GM21390 (cell line): ENCODE data around the gene TOMM40L.
"Not testable (repeated sequence)": the region's sequence is repeated elsewhere in the genome, so short reads cannot be mapped to it uniquely, and the experiment has no call there.

Source experiments
- ATAC-seq: cut with Tn5 transposase; IDR thresholded peaks from one replicate; pipeline ENCODE4 v1.9.1; 2021; ENCODE audit not compliant: unreplicated experiment

TOMM40L gene

GRCh38 chr1:161251579-161251978, 25.7 kb downstream of the TOMM40L start:
- no peak for ATAC-seq

- ATAC-seq, result not testable (repeated sequence)
Observed at GRCh38 chr1:161255302-161255701, 29.4 kb downstream of the TOMM40L start.

- ATAC-seq, result not testable (repeated sequence)
Observed at GRCh38 chr1:161255955-161256520, 30.2 kb downstream of the TOMM40L start.

- not testable (repeated sequence) for ATAC-seq
Observed at GRCh38 chr1:161257109-161257508, 31.2 kb downstream of the TOMM40L start.

GRCh38 chr1:161258439-161259344, 32.8 kb downstream of the TOMM40L start, which contains the start of gene PCP4L1:
PCP4L1 (plus strand) TSS chr1:161258745; CDS start chr1:161258975, 230 bp downstream.
- ATAC-seq, result no peak

- ATAC-seq, result no peak
Observed at GRCh38 chr1:161259345-161259702, 33.5 kb downstream of the TOMM40L start.

GRCh38 chr1:161259765-161260164, 33.9 kb downstream of the TOMM40L start:
- no peak for ATAC-seq

- no peak for ATAC-seq
Observed at GRCh38 chr1:161260376-161261260, 34.8 kb downstream of the TOMM40L start.

- no peak for ATAC-seq
Observed at GRCh38 chr1:161261261-161262235, 35.7 kb downstream of the TOMM40L start.

GRCh38 chr1:161265305-161265704, 39.4 kb downstream of the TOMM40L start:
- no peak for ATAC-seq

GRCh38 chr1:161266202-161266601, 40.3 kb downstream of the TOMM40L start:
- no peak for ATAC-seq

GRCh38 chr1:161266836-161267235, 41.0 kb downstream of the TOMM40L start:
- ATAC-seq, result no peak

- no peak for ATAC-seq
Observed at GRCh38 chr1:161267321-161267720, 41.5 kb downstream of the TOMM40L start.

GRCh38 chr1:161273402-161273801, 47.5 kb downstream of the TOMM40L start:
- no peak for ATAC-seq

GRCh38 chr1:161274874-161275273, 49.0 kb downstream of the TOMM40L start:
- no peak for ATAC-seq
